Measurements from ENCODE around the gene CUZD1.

The CUZD1 gene

GRCh38 chr10:122879339-122880273 is 33.9 kb upstream of the CUZD1 start, which contains the start of gene FAM24B:
TSS of gene FAM24B (minus strand) at chr10:122879581. CDS start at chr10:122850515, 29,066 bp downstream.
- peak within 1 kb of the TSS; percentile 47 for H3K4me3 ChIP-seq (ENCODE audit: severe bottlenecking)
- H3K9me3 ChIP-seq (ENCODE audit: severe bottlenecking) = no peaks in the 10 kb centered on the region
- H3K27me3 ChIP-seq (ENCODE audit: insufficient read depth, poor library complexity, severe bottlenecking) = no peaks in the 10 kb centered on the region
- peaks cover 41% of the 10 kb centered on the region for H3K36me3 ChIP-seq (ENCODE audit: low read depth)
- peaks cover 25% of the 10 kb centered on the region for H3K4me1 ChIP-seq (ENCODE audit: insufficient read depth, poor library complexity, severe bottlenecking)
- DNase-seq (ENCODE audit: low spot score) (peak; percentile 96), ATAC-seq (ENCODE audit: low read depth) (peak; percentile 78)
- TF ChIP-seq, protein P1, sequence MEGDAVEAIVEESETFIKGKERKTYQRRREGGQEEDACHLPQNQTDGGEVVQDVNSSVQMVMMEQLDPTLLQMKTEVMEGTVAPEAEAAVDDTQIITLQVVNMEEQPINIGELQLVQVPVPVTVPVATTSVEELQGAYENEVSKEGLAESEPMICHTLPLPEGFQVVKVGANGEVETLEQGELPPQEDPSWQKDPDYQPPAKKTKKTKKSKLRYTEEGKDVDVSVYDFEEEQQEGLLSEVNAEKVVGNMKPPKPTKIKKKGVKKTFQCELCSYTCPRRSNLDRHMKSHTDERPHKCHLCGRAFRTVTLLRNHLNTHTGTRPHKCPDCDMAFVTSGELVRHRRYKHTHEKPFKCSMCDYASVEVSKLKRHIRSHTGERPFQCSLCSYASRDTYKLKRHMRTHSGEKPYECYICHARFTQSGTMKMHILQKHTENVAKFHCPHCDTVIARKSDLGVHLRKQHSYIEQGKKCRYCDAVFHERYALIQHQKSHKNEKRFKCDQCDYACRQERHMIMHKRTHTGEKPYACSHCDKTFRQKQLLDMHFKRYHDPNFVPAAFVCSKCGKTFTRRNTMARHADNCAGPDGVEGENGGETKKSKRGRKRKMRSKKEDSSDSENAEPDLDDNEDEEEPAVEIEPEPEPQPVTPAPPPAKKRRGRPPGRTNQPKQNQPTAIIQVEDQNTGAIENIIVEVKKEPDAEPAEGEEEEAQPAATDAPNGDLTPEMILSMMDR (IDR thresholded peaks at IDR 0.05; ENCODE audit: poor library complexity, severe bottlenecking) = no peak
- peak within 1 kb of the TSS; percentile 76 for H3K27ac ChIP-seq (ENCODE audit: poor library complexity, severe bottlenecking)

DNA sequence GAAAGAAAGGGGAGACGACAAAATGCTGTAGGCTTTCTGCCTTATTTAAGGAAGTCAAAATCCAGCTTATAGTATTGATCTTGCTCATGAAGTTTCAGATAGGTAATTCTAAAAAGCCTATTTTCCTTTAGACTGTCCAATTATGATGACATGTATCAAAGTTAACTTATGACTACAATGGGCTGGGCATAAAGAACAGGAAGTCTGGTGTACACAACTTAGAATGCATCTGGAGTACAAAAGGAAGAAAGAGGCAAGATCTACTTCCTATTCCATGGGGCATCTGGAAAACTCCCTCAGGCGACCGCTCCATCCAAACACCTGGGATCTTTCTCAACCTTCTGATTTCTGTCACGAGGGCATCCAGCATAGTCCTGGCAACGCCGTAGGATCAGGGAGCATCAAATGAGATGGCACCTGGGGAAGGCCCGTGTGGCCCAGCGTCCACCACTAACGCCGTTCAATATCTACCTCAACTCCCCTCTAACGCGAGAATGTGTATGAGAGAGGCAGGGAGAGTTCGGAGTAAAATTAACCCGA is 33.2 kb upstream of the CUZD1 start:
- Histone ChIP-seq H3K27ac (ENCODE audit: poor library complexity, severe bottlenecking) (peak overlapping the region; percentile 76), H3K27me3 (ENCODE audit: insufficient read depth, poor library complexity, severe bottlenecking) (no peaks in the 10 kb centered on the region), H3K4me1 (ENCODE audit: insufficient read depth, poor library complexity, severe bottlenecking) (peaks cover 21% of the 10 kb centered on the region), H3K36me3 (ENCODE audit: low read depth) (peaks cover 46% of the 10 kb centered on the region), H3K9me3 (ENCODE audit: severe bottlenecking) (no peaks in the 10 kb centered on the region), H3K4me3 (ENCODE audit: severe bottlenecking) (peak overlapping the region; percentile 47)
- ATAC-seq (ENCODE audit: low read depth) = peak; percentile 53
- DNase-seq (ENCODE audit: low spot score) = no peak
- TF ChIP-seq, protein P1 (IDR thresholded peaks at IDR 0.05; ENCODE audit: poor library complexity, severe bottlenecking) = no peak

- DNase-seq (ENCODE audit: low spot score) (no peak), ATAC-seq (ENCODE audit: low read depth) (no peak)
- peak overlapping the region; percentile 76 for H3K27ac ChIP-seq (ENCODE audit: poor library complexity, severe bottlenecking)
- peaks cover 17% of the 10 kb centered on the region for H3K4me1 ChIP-seq (ENCODE audit: insufficient read depth, poor library complexity, severe bottlenecking)
- H3K36me3 ChIP-seq (ENCODE audit: low read depth) = peaks cover 50% of the 10 kb centered on the region
- H3K4me3 ChIP-seq (ENCODE audit: severe bottlenecking) = no peak overlapping the region
- TF ChIP-seq, protein P1 (IDR thresholded peaks at IDR 0.05; ENCODE audit: poor library complexity, severe bottlenecking) = no peak
- no peaks in the 10 kb centered on the region for H3K27me3 ChIP-seq (ENCODE audit: insufficient read depth, poor library complexity, severe bottlenecking)
- no peaks in the 10 kb centered on the region for H3K9me3 ChIP-seq (ENCODE audit: severe bottlenecking)
These were observed 31.6 kb upstream of the CUZD1 start for GRCh38 chr10:122877264-122877663.

- H3K27ac ChIP-seq (ENCODE audit: poor library complexity, severe bottlenecking) = no peak overlapping the region
- no peaks in the 10 kb centered on the region for H3K27me3 ChIP-seq (ENCODE audit: insufficient read depth, poor library complexity, severe bottlenecking)
- ATAC-seq (ENCODE audit: low read depth) (no peak), DNase-seq (ENCODE audit: low spot score) (no peak)
- TF ChIP-seq, protein P1 (IDR thresholded peaks at IDR 0.05; ENCODE audit: poor library complexity, severe bottlenecking) = no peak
- H3K4me1 ChIP-seq (ENCODE audit: insufficient read depth, poor library complexity, severe bottlenecking) = peaks cover 17% of the 10 kb centered on the region
- no peaks in the 10 kb centered on the region for H3K9me3 ChIP-seq (ENCODE audit: severe bottlenecking)
- H3K4me3 ChIP-seq (ENCODE audit: severe bottlenecking) = no peak overlapping the region
- H3K36me3 ChIP-seq (ENCODE audit: low read depth) = peaks cover 52% of the 10 kb centered on the region
These were observed 30.8 kb upstream of the CUZD1 start for GRCh38 chr10:122876467-122876855.

Data from RWPE2 (cell line).